ENCODE data around the gene GID4. TPM values are rescaled to one million over a fixed set of nuclear protein-coding genes. Genes with fewer than 3 reads are reported as not detected.

Gene GID4
- total RNA-seq, 3 donors from 2014 or later: 7.6 to 8.4 (median 8.3) TPM

GRCh38 chr17:18025945-18026776 is 13.0 kb upstream of the GID4 start:
- Mint-ChIP-seq H3K27me3 (ENCODE audit: low read depth) (no peaks in the 10 kb centered on the region), H3K36me3 (ENCODE audit: insufficient read depth) (peaks cover 13% of the 10 kb centered on the region), H3K4me3 (no peak overlapping the region), H3K9me3 (no peaks in the 10 kb centered on the region), H3K4me1 (ENCODE audit: low read depth) (peaks cover 12% of the 10 kb centered on the region)
- no peak for DNase-seq
- peak; percentile 14 to 44 for ATAC-seq

DNA sequence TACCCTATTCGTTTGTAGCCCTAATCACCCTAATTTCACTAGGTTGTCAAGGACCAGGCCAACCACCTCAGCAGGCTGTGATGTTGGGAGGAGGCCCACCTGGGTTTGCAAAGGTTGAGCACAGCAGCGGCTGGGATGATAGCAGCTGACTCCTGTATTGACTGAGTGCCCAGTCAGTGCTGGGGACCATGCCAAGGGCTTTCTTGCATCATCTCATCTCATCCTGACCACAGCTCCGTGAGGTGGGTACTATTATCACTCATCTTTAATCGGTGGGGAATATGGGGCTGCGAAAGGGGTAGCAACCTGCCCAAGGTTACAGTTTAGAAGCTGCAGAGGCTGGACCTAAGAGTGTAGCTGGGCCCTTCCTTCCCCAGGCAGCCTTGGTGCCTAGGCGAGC is 11.9 kb upstream of the GID4 start:
- Mint-ChIP-seq H3K36me3 (ENCODE audit: insufficient read depth) (peaks cover 7% of the 10 kb centered on the region), H3K9me3 (no peaks in the 10 kb centered on the region), H3K4me3 (no peak overlapping the region), H3K27me3 (ENCODE audit: low read depth) (no peaks in the 10 kb centered on the region), H3K4me1 (ENCODE audit: low read depth) (peaks cover 12% of the 10 kb centered on the region)
- DNase-seq: no peak
- no peak for ATAC-seq

DNA sequence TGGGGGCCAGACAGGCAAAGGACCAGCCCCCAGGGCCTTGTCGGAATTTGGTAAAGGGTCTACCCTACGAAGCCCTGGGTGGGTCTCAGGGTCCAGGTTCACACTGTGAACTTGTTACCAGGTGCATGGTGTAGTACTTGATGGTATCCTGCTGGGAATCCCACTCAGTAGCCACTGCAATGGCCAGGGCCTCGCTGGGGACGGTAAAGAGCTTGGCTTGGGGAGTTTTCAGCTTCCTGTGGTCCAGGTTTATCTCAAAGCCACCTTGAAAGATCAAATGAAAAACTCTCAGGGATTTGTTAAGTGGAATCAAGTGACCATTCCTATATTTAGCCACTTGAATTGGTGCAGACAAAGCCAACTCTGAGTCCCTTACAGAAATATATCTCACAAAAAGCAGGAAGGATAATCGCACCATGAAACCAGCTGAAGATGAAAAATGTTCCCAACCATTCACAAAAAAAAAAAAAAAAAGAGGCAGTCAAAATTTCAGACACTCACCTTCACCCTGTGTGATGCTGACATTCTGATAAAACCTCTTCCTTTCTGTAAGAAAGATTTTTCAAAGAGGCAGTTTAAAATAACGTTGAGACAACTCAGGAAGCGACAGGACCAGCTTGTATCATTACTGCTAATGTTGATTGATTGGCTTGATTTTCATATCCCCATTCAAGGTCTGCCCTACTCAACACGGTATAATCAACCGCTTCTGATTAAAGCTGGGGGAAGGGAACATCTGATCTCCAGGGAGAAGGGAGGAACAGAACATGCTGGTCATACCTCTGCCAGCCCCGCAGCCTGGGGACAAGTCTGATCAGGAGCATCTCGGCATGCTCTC is 10.9 kb upstream of the GID4 start:
- H3K36me3 Mint-ChIP-seq (ENCODE audit: insufficient read depth): peaks cover 7% of the 10 kb centered on the region
- no peaks in the 10 kb centered on the region for H3K9me3 Mint-ChIP-seq
- DNase-seq (no peak), ATAC-seq (no peak)
- H3K27me3 Mint-ChIP-seq (ENCODE audit: low read depth): no peaks in the 10 kb centered on the region
- peaks cover 20% of the 10 kb centered on the region for H3K4me1 Mint-ChIP-seq (ENCODE audit: low read depth)
- H3K4me3 Mint-ChIP-seq: no peak overlapping the region

- Mint-ChIP-seq H3K4me1 (ENCODE audit: low read depth) (peaks cover 24% of the 10 kb centered on the region), H3K36me3 (ENCODE audit: insufficient read depth) (peaks cover 7% of the 10 kb centered on the region), H3K27me3 (ENCODE audit: low read depth) (no peaks in the 10 kb centered on the region), H3K9me3 (no peaks in the 10 kb centered on the region), H3K4me3 (no peak overlapping the region)
- ATAC-seq (no peak), DNase-seq (no peak)
Measured at GRCh38 chr17:18028952-18029540, 10.2 kb upstream of the GID4 start.

DNA sequence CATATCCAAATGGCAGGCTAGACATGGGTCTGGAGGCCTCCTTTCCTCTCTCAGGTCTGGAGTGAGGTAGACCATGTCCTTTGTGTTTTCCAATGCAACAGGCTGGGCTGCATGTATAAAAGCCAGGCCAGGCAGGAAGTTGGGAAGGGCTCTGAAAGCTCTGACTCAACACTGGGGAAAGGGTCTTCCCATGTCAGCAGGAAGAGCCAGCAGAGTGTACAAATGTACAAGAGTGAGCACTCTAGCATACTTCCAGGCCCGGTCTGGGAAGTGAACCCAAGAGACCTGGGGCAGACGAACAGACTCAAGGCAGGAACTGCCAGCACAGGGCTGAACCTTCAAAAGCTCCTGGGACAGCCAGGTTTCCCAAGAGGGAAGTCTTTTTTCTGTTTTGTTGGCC is 7.3 kb upstream of the GID4 start:
- no peak overlapping the region for H3K4me3 Mint-ChIP-seq

GRCh38 chr17:18033442-18034099 is 5.6 kb upstream of the GID4 start:
- Mint-ChIP-seq H3K4me1 (ENCODE audit: low read depth) (peaks cover 28% of the 10 kb centered on the region), H3K9me3 (no peaks in the 10 kb centered on the region), H3K36me3 (ENCODE audit: insufficient read depth) (no peaks in the 10 kb centered on the region), H3K27me3 (ENCODE audit: low read depth) (no peaks in the 10 kb centered on the region), H3K4me3 (no peak overlapping the region)
- ATAC-seq (peak; percentile 52 to 58), DNase-seq (peak; percentile 26)

More for the DNA sequence above, 7.3 kb upstream of the GID4 start:
- ATAC-seq (no peak), DNase-seq (no peak)
- H3K9me3 Mint-ChIP-seq: no peaks in the 10 kb centered on the region
- H3K36me3 Mint-ChIP-seq (ENCODE audit: insufficient read depth): peaks cover 4% of the 10 kb centered on the region
- peaks cover 14% of the 10 kb centered on the region for H3K4me1 Mint-ChIP-seq (ENCODE audit: low read depth)
- H3K27me3 Mint-ChIP-seq (ENCODE audit: low read depth): no peaks in the 10 kb centered on the region

GRCh38 chr17:18035704-18036103 is 3.5 kb upstream of the GID4 start:
- H3K4me3 Mint-ChIP-seq: no peak overlapping the region
- DNase-seq (no peak), ATAC-seq (no peak)
- peaks cover 38% of the 10 kb centered on the region for H3K4me1 Mint-ChIP-seq (ENCODE audit: low read depth)
- H3K9me3 Mint-ChIP-seq: no peaks in the 10 kb centered on the region
- no peaks in the 10 kb centered on the region for H3K27me3 Mint-ChIP-seq (ENCODE audit: low read depth)
- no peaks in the 10 kb centered on the region for H3K36me3 Mint-ChIP-seq (ENCODE audit: insufficient read depth)

DNA sequence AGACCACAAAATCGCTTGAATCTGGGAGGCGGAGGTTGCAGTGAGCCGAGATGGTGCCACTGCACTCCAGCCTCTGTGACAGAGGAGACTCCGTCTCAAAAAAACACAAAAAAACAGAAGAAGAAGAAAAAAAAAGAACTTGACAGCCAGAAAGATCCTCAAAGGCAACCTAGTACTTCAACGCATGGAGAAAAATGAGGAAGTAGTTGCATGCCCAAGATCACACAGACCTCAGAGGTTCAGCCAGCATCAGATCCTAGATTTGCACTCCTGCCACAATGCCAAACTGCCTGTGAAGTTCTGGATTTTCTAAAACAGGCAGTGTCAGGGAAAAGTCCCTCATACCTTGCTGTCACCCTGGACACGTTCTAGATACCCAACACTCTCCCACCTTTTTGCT is 1.7 kb upstream of the GID4 start:
- Mint-ChIP-seq H3K4me1 (ENCODE audit: low read depth) (peaks cover 50% of the 10 kb centered on the region), H3K4me3 (peak overlapping the region; percentile 91), H3K27me3 (ENCODE audit: low read depth) (no peaks in the 10 kb centered on the region), H3K36me3 (ENCODE audit: insufficient read depth) (no peaks in the 10 kb centered on the region), H3K9me3 (no peaks in the 10 kb centered on the region)
- ATAC-seq (no peak), DNase-seq (no peak)

DNA sequence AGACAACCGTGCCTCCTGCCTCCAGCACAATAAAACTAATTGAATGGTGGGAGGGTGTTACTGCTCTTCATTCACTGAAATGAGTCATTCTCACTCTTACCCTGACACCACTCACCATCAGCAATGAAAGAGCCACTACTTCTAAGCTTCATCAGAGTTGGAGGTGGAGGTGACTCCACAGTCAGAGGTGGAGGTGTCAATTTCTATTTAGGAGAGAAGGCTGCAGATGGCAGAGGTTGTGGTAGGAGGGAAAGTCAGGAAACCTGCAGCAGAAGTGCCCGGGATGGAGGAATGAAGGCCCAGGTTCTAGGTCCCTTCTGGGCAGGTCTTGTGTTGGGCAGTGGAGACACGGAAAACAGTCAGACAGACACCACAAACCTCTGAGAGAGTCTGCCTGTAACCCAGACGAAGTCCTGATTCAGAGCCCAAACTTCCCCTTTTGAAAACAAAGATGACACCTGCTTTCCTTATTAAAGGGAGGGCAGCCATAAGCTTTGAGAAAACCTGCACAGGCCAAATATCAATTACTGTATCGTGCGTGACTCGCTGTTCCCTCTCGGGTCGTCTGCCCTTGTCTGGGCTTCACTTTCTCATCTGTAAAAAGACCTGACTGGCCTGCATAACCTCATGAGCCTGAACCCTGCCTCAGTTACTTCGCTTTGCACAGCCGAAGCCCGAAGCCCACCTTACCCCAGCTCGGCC is 908 bp upstream of the GID4 start:
- no peaks in the 10 kb centered on the region for H3K27me3 Mint-ChIP-seq (ENCODE audit: low read depth)
- no peaks in the 10 kb centered on the region for H3K36me3 Mint-ChIP-seq (ENCODE audit: insufficient read depth)
- DNase-seq (no peak), ATAC-seq (peak; percentile 52 to 54)
- H3K4me1 Mint-ChIP-seq (ENCODE audit: low read depth): peaks cover 46% of the 10 kb centered on the region
- no peaks in the 10 kb centered on the region for H3K9me3 Mint-ChIP-seq
- H3K4me3 Mint-ChIP-seq: peak overlapping the region; percentile 91

DNA sequence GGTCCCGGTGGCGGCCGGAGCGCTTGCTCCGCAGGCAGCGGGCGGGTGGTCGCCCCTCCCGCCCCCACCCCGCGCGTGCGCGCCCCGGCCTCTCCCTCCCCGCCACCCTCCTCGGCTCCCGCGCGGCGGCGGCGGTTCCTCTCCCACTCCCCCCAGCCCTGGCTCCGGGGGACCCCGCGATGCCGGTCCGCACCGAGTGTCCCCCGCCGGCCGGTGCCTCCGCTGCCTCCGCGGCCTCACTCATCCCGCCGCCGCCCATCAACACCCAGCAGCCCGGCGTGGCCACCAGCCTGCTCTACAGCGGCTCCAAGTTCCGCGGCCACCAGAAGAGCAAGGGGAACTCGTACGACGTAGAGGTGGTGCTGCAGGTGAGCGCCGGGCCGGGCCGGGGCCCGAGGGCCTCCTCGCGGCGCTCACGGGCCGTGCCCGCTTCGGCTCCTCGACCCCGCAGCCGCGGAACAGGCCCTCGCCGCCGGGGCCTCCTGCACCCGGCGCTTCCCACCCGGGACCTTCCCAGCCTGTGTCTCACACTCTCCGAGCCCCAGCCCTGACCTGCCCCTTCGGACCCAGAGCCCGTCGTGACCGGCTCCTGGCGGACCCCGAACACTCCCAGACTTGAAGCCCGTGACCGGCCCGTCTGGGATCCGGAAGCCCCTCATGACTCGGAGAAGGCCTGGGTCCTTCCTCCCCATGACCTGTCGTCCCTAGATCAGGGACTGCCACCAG is 490 bp downstream of the GID4 start:
- H3K27me3 Mint-ChIP-seq (ENCODE audit: low read depth): no peaks in the 10 kb centered on the region
- H3K4me3 Mint-ChIP-seq: peak overlapping the region; percentile 92
- no peak for DNase-seq
- ATAC-seq: peak; percentile 35 to 39
- no peaks in the 10 kb centered on the region for H3K9me3 Mint-ChIP-seq
- H3K4me1 Mint-ChIP-seq (ENCODE audit: low read depth): peaks cover 43% of the 10 kb centered on the region
- no peaks in the 10 kb centered on the region for H3K36me3 Mint-ChIP-seq (ENCODE audit: insufficient read depth)

DNA sequence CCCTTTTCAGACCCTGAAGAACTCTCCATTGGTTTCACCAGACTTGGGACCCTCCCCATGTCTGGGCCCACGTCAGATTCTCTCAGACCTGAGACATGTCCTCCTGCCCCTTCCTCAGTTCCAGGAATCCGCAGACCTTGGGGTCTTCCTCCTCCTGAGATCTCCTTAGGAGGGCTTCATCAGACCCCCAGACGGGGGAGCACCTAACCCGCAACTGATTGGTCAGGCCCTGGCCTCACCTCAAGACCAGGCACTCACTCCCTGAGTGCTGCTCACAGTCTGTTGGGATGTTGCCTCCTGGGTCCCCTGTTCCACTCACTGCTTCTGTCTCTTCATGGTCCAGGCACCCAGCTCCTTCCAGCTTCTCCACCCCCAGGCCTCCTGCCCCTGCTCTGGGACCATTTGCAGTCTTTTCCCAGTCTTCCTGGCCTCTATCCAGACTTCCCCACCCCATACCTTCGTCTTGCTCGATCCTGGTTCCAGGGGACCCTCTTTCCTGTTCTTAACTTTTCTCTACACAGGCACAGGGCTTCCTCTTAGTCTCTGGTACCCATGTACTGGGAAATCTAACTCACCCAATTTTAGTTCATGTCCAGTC is 1.2 kb downstream of the GID4 start:
- no peak for DNase-seq
- peaks cover 43% of the 10 kb centered on the region for H3K4me1 Mint-ChIP-seq (ENCODE audit: low read depth)
- H3K4me3 Mint-ChIP-seq: peak overlapping the region; percentile 92

DNA sequence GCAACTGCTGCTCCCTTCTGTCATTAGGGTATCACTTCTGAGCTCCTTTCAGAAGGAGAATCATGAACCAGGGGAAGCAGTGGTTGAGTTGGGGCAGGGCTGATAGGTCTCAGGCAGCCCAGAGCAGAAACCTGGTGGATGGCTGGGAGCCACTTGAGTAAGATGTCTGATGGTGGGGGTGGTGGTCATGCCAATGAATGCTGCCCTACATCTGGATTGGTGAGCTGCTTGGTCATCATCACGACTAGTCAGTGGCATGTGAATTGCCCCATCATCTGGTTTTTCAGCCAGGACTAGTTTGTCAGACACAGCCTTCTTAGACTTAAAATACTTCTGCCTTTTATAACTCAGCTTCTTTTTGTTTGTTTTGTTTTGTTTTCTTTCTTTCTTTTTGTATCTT is 2.6 kb downstream of the GID4 start:
- H3K4me3 Mint-ChIP-seq: peak overlapping the region; percentile 92

More for the DNA sequence above, 1.2 kb downstream of the GID4 start:
- ATAC-seq: no peak
- H3K27me3 Mint-ChIP-seq (ENCODE audit: low read depth): no peaks in the 10 kb centered on the region
- H3K9me3 Mint-ChIP-seq: no peaks in the 10 kb centered on the region
- H3K36me3 Mint-ChIP-seq (ENCODE audit: insufficient read depth): no peaks in the 10 kb centered on the region

GRCh38 chr17:18042983-18043382 is 3.8 kb downstream of the GID4 start:
- Mint-ChIP-seq H3K36me3 (ENCODE audit: insufficient read depth) (peaks cover 4% of the 10 kb centered on the region), H3K4me3 (no peak overlapping the region), H3K27me3 (ENCODE audit: low read depth) (no peaks in the 10 kb centered on the region), H3K4me1 (ENCODE audit: low read depth) (peaks cover 30% of the 10 kb centered on the region), H3K9me3 (no peaks in the 10 kb centered on the region)
- no peak for DNase-seq
- ATAC-seq: no peak

More for the DNA sequence above, 2.6 kb downstream of the GID4 start:
- DNase-seq (no peak), ATAC-seq (no peak)
- Mint-ChIP-seq H3K4me1 (ENCODE audit: low read depth) (peaks cover 40% of the 10 kb centered on the region), H3K36me3 (ENCODE audit: insufficient read depth) (no peaks in the 10 kb centered on the region), H3K9me3 (no peaks in the 10 kb centered on the region), H3K27me3 (ENCODE audit: low read depth) (no peaks in the 10 kb centered on the region)

Measured in activated T-cell treated with anti-CD3 and anti-CD28 coated beads, Interleukin-2, amount 50 U/mL, for 4 hours (primary cell).